HG03354 (cell line): ENCODE data around the gene FAM170B.

Experiments used
- ATAC-seq: cut with Tn5 transposase; IDR thresholded peaks from one replicate; pipeline ENCODE4 v1.9.1; 2021; ENCODE audit warnings: mild to moderate bottlenecking; ENCODE audit not compliant: unreplicated experiment, poor library complexity, severe bottlenecking

FAM170B gene

DNA sequence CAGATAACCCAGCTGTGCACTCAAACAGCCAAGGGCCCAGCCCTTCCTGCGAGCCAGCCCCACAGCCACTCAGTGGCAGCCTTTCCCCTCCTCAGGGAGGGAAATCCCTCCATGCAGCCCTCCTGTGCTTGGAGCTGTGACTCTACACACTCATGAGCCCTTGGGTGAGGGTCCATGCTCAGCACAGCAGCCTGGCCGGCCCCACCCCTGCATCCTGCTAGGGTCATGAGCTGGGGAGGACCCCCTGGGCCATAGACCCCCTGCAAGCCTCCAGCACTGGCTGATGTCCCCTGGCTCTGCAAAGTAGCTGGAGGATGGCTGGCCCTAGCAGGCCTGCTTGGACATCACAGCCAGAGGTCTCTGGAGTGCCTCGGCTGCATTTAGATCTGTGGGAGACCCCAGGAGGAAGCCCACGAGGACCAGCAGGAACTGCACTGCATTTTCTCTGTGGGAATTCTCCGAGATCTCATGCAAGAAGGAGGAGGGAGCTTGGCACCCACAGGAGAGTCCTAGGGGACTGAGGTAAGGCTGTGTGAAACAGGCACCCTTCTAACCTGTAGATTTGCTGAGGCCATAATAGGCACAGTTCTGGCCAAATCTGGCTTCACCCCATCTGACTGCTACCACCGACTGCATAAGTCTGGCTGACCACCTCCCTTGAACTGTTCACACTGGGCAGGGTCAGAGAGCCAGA lies 37.0 kb upstream of the FAM170B start:
- ATAC-seq = no peak

DNA sequence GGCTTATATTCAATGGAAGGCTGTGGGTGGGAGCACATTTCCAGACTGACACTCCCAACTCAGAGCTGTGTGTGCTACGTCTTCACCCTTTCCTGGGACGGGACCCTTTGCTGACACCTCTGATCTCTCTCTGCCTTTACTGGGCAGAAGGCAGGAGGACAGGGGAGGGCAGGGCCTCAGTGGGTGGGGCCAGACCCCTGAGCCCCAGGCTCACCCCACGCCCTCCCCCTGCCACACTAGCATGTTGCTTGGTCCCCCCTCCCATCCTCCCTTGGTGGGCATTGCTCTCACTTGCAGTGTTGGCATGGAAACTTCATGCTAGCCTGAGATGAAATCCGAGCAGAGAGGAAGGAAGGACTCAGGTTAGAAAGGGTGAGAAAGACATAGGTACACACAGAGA lies 36.0 kb upstream of the FAM170B start:
- no peak for ATAC-seq

DNA sequence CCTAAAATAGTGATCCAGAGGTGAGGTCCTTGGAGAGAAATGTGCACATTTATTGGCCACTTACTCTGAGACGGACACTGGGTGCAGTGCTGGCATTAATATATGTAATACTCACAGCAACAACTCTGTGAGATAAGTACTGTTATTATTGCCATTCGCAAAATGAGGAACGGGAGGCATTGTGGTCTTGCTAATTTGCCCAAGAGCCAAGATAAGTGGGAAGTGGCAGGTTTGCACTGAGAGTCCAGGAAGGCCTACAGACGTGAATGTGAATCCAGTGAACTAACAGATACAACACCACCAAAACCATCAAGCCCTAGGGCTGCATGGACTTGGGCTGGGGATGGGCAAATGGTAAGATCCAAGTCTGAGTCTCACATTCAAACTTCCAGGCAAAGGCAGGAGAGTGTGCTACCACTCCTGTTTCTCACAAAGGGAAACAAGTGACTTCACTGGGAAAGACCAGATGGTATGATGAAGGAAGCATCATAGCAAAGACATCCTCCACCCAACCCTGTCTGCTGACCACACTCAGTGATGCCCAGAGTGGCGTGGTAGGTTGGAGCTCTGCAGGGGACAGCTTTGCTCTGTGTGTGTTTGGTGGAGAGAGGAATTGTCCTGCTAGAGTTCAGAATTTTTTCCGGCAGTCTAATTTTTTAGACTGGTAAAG lies 35.1 kb upstream of the FAM170B start:
- ATAC-seq = no peak

DNA sequence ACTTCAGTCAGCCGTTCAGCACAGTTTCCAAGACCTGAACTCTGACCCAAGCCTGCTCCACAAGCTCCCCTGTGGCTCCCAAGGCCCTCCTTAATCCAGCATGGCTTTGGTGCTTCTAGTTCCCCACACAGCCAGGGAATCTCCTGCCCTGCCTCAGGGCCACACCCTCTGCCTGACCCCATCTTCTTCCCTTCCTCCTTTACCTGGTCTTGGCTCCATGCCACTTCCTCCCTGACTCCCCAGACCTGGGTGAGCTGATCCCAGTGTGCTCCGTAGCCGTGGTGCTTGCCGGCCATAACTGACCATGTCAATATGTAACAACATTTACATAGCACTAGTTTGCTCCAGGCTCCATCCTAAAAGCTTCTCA lies 34.3 kb upstream of the FAM170B start:
- no peak for ATAC-seq

DNA sequence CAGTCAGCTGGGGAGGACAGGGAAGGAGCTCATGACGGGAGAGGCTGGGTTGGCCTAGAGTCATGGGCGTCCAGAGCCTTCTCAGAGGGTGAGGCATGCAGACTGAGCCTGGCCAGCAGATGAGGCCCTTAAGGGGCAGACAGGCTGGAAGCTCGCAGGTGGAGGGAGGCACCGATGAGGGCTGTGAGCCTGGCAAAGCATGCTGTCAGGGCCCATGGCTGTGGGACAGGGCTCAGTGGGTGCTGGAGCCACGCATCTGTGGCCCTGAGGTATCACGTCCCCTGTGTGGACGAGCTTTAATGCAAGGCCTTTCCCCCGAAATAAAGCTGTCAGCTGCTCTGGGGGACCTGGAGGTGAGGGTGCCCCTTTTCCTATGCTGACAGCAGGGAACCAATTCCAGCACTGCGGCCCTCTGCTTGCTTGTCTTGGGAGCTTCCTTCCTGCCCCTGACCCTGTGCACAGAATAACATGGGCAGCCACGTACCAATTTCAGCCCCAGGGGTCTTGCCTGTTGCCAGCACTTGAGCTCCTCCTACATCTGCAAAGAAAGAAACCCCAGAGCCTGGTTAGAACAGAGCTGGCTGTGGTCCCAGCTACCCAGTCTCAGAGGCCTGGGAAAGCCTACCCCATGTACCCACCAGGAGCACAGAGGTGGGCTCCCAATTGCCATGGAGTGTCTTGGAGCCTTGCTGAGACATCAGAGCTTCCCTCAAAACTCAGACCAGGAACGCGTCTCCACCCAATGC lies 33.8 kb upstream of the FAM170B start:
- no peak for ATAC-seq

DNA sequence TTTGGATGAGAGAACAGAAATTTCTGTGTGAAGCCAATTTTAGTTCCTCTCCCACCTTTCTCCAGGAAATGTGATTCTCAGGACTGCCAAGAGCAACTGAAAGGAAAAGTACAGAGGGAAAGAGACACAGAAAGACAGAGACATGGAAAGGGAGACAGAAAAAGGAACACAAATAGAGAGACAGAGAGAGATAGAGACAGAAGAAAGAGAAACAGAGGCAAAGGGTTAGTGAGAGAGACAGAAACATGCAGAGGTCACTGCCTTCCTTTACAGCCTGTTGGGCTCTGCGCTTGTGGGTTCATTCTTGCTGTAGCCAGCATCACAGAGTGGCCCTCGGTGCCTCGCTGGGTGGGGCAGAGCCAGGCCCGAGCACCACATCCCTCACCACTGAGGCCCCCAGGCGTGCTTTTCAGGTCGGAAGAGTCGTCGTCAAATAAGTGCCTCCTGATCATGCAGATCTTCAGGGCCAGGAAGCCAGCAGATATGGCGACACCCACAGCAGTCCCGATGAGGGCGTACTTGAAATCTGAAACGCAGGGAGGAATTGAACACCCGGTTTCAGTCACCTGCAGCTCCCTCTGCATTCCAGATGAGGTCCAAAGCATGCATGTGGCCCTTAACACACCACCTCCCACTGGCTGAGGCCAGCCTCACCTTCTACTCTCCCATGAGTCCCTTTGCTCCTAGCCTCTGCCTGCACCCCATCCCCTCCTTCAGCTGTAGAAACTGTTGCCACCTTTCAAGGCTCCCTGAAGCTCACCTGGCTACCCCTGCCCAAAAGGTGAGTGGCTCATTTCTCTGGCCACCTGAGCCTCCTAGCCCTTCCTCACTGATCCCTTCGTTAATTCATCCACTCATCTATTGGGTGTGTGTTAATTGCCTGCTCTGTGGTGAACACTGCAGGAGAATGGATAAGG lies 32.9 kb upstream of the FAM170B start:
- ATAC-seq = no peak

DNA sequence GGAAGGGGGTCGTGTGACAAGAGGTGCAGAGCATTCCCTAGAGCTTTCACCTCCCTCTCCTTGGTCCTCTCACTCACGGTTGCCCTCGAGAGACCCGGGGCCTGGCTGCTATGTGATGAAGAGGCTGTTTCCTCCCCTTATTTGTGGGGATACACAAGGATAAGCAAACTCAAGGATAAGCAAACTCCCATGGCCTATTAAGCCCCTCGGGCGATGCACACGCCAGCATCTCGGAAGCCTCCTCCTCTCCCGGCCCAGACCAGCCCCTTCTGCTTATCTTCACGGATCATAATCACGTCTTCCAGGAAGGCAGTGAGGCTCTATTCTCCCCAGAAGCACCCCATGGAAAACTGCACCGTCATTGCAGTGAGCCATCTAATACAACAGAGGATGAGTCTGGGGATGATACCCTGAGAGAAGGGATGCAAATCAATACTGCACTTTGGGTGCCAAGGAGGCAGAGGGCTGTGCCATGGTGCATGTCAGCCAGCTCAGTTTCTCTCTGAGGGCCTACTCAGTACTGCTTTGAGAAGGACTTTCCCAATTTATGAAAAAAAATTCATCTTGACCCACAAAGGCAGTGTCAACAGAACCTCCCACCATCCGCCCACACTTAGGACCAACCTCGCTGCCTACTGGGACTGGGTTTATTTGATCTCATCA lies 32.1 kb upstream of the FAM170B start:
- ATAC-seq = no peak

DNA sequence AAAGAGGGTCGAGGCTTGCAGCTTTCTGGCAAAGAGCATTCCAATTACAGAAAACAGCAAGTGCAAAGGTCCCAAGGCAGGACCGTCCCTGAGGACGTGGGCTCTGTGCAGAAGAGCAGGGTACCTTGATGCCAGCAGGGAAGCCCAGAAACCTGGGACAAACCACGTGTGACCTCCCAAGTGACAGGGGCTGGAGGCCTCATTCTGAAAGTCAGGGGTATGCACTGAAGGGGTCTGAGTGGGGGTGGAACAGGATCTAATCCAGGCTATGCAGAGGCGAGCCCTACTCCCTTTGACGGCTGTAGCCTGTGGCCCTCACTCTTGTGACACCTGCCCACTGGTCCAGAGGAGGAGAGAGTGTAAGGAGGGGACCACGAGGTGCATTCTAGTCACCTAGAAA lies 31.4 kb upstream of the FAM170B start:
- ATAC-seq = no peak

DNA sequence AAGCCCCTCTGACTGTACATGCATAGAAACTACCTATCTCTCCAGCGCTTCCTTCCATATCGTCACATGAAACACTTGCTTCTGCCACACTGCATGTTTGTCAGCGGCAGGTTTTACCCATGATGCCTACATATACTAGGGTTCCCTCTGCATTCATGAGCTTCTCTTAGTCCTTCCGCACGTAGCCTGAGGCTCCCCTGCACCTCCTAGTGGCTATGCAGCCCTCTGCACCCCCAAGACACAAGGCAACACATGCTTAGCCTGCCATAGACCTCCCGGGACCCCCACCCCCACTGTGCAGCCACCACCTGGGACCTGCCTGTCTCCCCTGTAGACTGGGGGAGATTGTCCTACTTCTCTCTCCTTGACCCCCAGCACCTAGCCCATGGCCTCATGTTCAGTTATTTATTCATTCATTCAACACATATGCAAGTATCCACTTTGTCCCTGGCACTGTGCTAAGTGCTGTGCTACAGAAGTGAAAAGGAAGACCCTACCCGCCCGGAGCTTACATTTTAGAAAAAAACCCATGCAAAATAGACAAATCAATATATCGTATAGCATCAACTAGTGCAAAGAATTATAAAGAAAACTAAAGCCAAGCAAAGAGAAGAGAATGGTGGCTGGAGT lies 30.9 kb upstream of the FAM170B start:
- peak; percentile 86 for ATAC-seq

DNA sequence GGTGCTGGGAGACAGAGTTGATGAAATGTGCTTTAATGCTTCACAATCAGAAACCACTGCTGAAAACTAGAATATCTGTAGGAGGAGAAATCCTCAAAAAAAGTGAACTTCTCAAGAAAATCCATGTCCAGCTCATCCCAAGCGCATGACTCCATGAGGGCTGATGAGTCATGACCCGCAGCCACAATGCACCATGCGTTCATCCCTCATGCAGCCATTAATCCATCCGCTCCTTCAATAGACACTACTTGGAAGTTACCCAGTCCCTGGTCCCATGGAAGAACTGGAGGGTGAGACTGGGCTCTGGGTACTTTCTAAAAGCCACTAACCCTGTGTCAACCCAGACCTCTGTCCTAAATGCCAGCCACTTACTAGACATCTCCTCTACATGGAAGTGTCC lies 29.9 kb upstream of the FAM170B start:
- no peak for ATAC-seq

DNA sequence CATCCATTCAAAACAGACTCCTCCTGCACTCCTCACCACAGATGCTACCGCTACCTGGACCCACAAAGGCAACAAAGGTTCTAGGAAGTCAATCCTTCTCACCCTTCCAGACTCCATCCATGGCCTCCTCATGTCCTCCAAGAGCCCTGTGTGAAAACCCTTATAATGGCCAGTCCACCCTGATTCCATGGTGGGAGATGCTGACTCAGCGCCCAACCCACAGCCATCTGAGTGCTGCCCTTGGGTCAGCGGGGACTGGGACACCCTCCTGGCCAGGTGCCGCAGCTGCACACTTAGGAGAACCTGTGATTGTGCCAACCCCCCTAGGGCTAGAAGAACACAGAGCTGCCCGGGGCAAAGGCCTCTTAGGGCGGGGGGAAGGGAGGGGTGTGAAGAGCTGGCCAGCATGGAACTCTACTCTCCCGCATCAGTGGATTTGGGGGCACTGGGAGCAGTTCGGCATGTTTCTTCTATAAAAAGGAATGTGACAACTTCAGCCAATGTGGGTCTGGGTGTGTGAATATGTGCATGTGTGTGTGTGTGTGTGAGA lies 29.0 kb upstream of the FAM170B start:
- ATAC-seq = no peak

DNA sequence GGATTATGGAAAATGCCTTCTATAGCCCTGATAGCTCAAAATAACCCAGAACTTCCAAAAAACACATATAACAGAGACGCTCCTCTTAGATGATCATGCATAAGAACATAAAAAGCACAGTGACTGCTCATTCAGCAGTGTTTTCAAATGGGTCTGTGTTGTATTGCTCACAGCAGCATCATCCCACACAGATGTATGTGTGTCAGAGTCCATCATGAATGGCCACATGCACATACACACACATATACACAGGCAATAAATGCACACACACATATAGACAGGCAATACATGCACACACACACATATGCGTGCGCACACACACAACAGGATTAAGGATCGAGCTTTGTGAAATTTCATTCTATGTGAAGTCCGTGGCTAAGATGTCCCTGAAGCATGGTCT lies 28.2 kb upstream of the FAM170B start:
- no peak for ATAC-seq

DNA sequence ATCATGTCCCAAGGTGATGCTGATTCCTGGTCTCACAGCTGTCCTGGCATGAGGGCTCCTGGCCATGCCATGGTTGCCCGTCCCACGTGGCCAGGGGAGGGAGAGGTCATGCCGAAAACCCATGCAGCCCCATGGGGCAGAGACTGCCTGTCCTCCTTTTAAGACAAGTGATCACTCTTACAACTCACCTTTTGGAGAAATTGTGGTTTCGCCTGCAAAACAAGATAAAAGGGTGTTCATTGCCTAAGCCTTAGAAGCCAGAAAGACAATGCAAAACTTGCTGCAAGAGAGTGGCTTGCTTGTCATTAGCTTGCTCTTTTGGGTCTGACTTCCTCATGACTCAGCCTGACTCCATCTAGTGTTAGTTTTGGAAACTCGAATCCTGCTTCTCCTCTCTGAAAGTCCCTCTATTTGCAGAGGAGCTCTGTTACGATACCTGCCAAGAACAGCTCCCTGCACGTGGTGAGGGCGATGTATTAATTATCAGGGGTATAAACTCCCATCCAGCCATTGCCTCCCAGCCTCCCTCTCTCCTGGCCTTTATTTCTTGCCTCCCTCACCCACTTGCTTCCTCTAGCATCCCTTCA lies 27.7 kb upstream of the FAM170B start:
- ATAC-seq = no peak

DNA sequence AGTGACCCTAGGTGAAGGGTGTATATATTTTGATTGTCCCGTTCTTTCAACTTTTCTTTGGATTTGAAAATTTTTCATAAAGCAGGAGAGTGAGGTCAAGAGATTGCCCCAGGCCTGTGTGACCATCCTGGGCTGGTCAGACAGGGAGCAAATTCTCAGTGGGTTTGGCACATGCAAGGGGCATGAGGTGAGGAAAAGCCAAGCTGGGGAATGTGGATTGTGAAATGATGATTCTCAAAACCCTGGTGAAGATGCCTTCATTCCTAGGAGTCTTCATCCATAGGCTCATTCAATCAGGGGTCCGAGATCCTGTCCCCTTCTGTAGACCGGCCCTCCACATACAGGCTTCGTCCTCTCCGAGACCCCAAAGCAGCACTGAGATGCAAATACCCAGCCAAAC lies 27.0 kb upstream of the FAM170B start:
- ATAC-seq = no peak

DNA sequence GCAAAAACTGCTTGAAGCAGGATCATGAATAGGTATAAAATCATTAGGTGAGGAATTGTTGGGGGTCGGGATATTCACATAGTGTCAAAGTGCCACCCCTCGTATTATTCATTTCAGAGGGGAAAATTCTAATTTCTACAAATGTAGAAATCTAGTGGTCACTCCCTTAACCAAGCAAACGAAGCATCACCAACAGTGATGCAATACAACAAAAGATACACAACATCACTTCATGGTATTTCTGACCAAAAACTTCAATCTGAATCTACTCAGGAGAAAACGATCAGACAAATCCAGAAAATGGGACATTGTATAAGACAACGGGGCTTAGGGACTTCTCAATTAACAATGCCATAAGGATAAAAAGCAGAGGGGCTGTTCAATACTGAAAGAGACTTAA lies 26.3 kb upstream of the FAM170B start:
- ATAC-seq = no peak

DNA sequence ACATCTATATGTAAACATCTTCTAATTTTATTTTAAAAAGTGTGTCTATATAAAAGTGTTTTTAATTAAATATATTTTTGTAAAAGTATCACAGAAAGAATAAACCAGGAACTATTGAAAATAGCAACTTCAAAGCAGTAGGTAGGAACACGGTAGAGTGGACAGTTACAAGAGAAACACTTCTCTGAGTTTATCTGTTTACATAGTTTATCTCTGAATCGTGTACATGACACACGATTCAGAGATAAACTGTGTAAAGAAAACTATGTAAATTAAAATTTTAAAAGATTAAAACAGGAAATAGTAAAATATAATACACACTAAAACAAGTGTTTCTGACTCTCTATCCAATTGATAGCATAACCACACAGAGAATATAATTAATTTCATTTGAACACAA lies 25.1 kb upstream of the FAM170B start:
- ATAC-seq = no peak

DNA sequence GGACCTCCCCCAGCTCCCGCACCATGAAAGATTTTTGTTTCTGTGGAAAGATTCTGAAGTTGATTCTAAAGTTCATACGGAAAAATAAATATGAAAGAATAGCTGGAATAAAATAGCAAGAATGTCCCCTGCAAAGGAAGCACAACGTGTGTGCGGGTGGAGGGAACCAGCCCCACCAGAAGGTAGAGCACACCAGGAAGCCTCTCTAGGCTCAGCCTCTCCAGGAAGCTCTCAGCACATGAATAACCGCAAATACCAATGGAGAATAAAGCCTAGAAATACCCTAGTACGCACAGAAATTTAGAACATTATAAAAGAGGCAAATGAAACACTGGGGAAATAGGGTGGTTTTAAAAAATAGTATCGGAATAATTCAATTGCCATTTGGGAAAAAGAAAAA lies 24.6 kb upstream of the FAM170B start:
- ATAC-seq = no peak

DNA sequence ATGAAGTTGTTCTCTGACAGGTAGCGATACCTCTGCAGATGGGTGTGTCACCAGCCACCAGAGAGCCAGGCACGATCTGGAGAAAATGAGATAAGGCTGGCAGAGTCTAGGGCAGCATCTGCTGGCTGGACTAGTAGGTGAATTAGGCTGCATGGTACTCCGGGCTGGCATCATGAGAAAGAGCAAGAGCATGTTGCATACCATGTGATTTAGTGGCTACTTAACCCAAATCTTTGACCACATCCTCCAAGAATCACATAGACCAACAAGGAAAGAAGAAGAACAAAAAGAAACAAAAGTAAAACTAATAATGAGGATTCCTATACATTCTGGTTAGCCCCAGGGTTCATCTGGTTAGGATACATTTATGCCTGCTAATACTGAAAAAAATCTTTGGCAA lies 23.4 kb upstream of the FAM170B start:
- ATAC-seq = no peak

DNA sequence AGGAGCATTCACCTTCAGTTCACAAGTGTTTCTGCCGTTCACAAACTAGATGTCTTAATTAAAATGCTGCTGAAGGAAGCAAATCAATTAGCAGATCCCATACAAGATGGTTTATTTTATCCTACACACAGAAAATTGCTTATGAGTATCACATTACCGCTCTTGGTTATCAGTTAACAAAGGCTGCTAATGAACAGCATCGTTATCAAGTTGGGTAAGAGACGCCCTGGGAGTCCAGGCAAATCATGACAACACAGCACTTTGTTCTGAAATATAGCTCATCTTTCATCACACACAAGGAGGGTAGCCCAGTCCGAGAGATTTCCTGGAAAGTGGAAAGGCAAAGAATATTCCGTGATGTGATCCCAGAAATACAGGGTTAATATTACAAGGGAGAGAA lies 20.8 kb upstream of the FAM170B start:
- ATAC-seq = no peak
